Measurements from ENCODE around the gene FAF1. TPM values are rescaled to one million over a fixed set of nuclear protein-coding genes. Genes with fewer than 3 reads are reported as not detected.

FAF1 gene
- total and polyA plus RNA-seq, 9 donors: 23.1 to 76.0 (median 57.1) TPM

DNA sequence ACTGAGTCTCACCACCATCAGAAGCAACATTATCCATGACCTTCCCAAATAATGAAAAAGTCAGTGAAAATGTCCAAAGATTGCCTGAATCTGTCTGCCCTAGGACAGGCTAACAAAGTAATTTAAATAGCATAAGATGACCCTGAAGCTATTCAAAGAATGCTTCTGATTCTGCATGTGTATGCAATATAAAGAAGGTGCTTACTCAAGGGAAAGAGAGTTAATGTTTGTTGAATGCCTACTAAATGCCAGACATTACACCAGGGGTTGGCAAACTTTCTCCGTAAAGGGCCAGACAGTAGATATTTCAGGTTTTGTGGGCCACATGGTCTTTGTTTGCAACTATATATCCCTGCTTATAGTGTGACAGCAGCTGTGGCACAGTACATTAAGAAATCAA, 314.9 kb downstream of the FAF1 start:
- Histone ChIP-seq H3K27me3 (no peaks in the 10 kb centered on the region), H3K9me3 (no peaks in the 10 kb centered on the region), H3K4me1 (ENCODE audit: insufficient read depth) (peaks cover 3% of the 10 kb centered on the region), H3K36me3 (no peaks in the 10 kb centered on the region), H3K27ac (peak overlapping the region in 1 of 2 donors; percentile 15), H3K4me3 (no peak overlapping the region)
- intact Hi-C loops (cut with DNase I): loop anchor here in 2 of 4 donors (10.0 kb wide), 2 partner anchors 50 to 60 kb away; no protein-coding TSS in a partner anchor
- DNase-seq: no peak
- no peak for TF ChIP-seq CTCF (IDR thresholded peaks at IDR 0.05)
- TF ChIP-seq POLR2A (IDR thresholded peaks at IDR 0.05): no peak
- TF ChIP-seq EP300 (IDR thresholded peaks at IDR 0.05): no peak
- 63 to 82% (median 82%) methylated on average over 1 of the region's 1 CpG for WGBS, 3 donors

GRCh38 chr1:50644447-50645105, 315.5 kb downstream of the FAF1 start:
- H3K4me3 ChIP-seq: no peak overlapping the region
- no peak for DNase-seq
- H3K27me3 ChIP-seq: no peaks in the 10 kb centered on the region
- no peaks in the 10 kb centered on the region for H3K9me3 ChIP-seq
- intact Hi-C loops (cut with DNase I): loop anchor here in 2 of 4 donors (10.0 kb wide), 2 partner anchors 50 to 60 kb away; no protein-coding TSS in a partner anchor
- no peak for TF ChIP-seq CTCF (IDR thresholded peaks at IDR 0.05)
- no peak for TF ChIP-seq POLR2A (IDR thresholded peaks at IDR 0.05)
- TF ChIP-seq EP300 (IDR thresholded peaks at IDR 0.05): no peak
- H3K27ac ChIP-seq: peak overlapping the region in 1 of 2 donors; percentile 23
- H3K36me3 ChIP-seq: no peaks in the 10 kb centered on the region
- WGBS, 3 donors: 10 to 39% (median 13%) methylated on average over 2 of the region's 2 CpGs
- peaks cover 3% of the 10 kb centered on the region for H3K4me1 ChIP-seq (ENCODE audit: insufficient read depth)

- Histone ChIP-seq H3K27ac (no peak overlapping the region), H3K9me3 (no peaks in the 10 kb centered on the region), H3K36me3 (no peaks in the 10 kb centered on the region), H3K4me3 (no peak overlapping the region), H3K27me3 (no peaks in the 10 kb centered on the region), H3K4me1 (ENCODE audit: insufficient read depth) (no peaks in the 10 kb centered on the region)
- 71 to 87% (median 83%) methylated on average over 1 of the region's 1 CpG for WGBS, 3 donors
- TF ChIP-seq POLR2A (IDR thresholded peaks at IDR 0.05) (no peak), CTCF (IDR thresholded peaks at IDR 0.05) (no peak), EP300 (IDR thresholded peaks at IDR 0.05) (no peak)
- DNase-seq: no peak
- intact Hi-C loops (cut with DNase I): no loop called here
Measured at GRCh38 chr1:50637460-50637859, 322.6 kb downstream of the FAF1 start.

- no peak for DNase-seq
- TF ChIP-seq CTCF (IDR thresholded peaks at IDR 0.05) (no peak), POLR2A (IDR thresholded peaks at IDR 0.05) (no peak), EP300 (IDR thresholded peaks at IDR 0.05) (no peak)
- Histone ChIP-seq H3K4me3 (no peak overlapping the region), H3K4me1 (ENCODE audit: insufficient read depth) (peaks cover 2% of the 10 kb centered on the region), H3K27ac (no peak overlapping the region), H3K9me3 (no peaks in the 10 kb centered on the region), H3K27me3 (no peaks in the 10 kb centered on the region), H3K36me3 (no peaks in the 10 kb centered on the region)
- intact Hi-C loops (cut with DNase I): no loop called here
- 60 to 72% (median 64%) methylated on average over 1 of the region's 1 CpG for WGBS, 3 donors
Measured at GRCh38 chr1:50634251-50634650, 325.8 kb downstream of the FAF1 start.

Measured in ovary (tissue), 9 donors.